Upper lobe of left lung (tissue), 4 donors: ENCODE measurements around the gene OAF.

Source experiments
- CTCF ChIP-seq, 6 experiments: fragments of 450-650 bp in 4 of 6; fragments of 200-600 bp in 2 of 6; sonication (generic) in 2 of 6; IDR thresholded peaks; one replicate each; pipeline ENCODE4 v1.5.1; 2016 to 2019; ENCODE audit warnings: antibody characterized with exemption in 6 of 6
- EP300 ChIP-seq, 4 donors: sonication (generic); formaldehyde crosslinking; IDR thresholded peaks; one replicate each; pipeline ENCODE4 v1.5.1; 2017; ENCODE audit warnings: antibody characterized with exemption in 4 of 4, control low read depth in 2 of 4

GRCh38 chr11:120230433-120231071 lies 19.7 kb downstream of the OAF start:
- no peak for TF ChIP-seq CTCF (IDR thresholded peaks at IDR 0.05)
- TF ChIP-seq EP300 (IDR thresholded peaks at IDR 0.05), result no peak
